Liver (tissue), 9 donors: ENCODE data around the gene ZNF814. TPM values are rescaled to one million over a fixed set of nuclear protein-coding genes. Genes with fewer than 3 reads are reported as not detected.
A peak's percentile ranks its signal among the peaks of the same experiment; 100 is the strongest.
"Not testable (repeated sequence)": the region's sequence is repeated elsewhere in the genome, so short reads cannot be mapped to it uniquely, and the experiment has no call there.

ENCODE experiments used
- DNase-seq: peaks from one replicate; pipeline ENCODE4 v3.0.0-alpha.2; 2017; ENCODE audit warnings: low spot score
- H3K27ac ChIP-seq, 2 donors: one replicate each; pipeline ENCODE4 v1.7.0; 2013; ENCODE audit warnings: inconsistent platforms in 2 of 2, low read length in 2 of 2, control low read depth in 1 of 2, low read depth in 1 of 2, mild to moderate bottlenecking in 1 of 2
- H3K27me3 ChIP-seq, 4 donors: one replicate each; pipeline versions ENCODE4 v1.6.1 to v1.7.0; 2013; ENCODE audit warnings: low read length in 3 of 4, inconsistent platforms in 1 of 4, mild to moderate bottlenecking in 1 of 4, moderate library complexity in 1 of 4; ENCODE audit not compliant: control insufficient read depth in 4 of 4, insufficient read depth in 4 of 4
- H3K36me3 ChIP-seq, 4 donors: one replicate each; pipeline versions ENCODE4 v1.6.1 to v1.7.0; 2013; ENCODE audit warnings: low read length in 3 of 4, mild to moderate bottlenecking in 3 of 4, low read depth in 1 of 4, moderate library complexity in 1 of 4; ENCODE audit not compliant: control insufficient read depth in 4 of 4, insufficient read depth in 3 of 4
- H3K4me1 ChIP-seq, 4 donors: one replicate each; pipeline versions ENCODE4 v1.6.1 to v1.7.0; 2013; ENCODE audit warnings: low read length in 3 of 4, mild to moderate bottlenecking in 3 of 4, moderate library complexity in 1 of 4; ENCODE audit not compliant: control insufficient read depth in 4 of 4, insufficient read depth in 4 of 4
- H3K4me3 ChIP-seq, 3 donors: one replicate each; pipeline versions ENCODE4 v1.6.1 to v1.7.0; 2013; ENCODE audit warnings: low read length in 3 of 3, control low read depth in 1 of 3, low read depth in 1 of 3, mild to moderate bottlenecking in 1 of 3
- H3K9ac ChIP-seq, 2 donors: one replicate each; pipeline ENCODE4 v1.7.0; 2013; ENCODE audit warnings: low read length in 2 of 2, mild to moderate bottlenecking in 2 of 2, moderate library complexity in 2 of 2, control low read depth in 1 of 2, low read depth in 1 of 2
- H3K9me3 ChIP-seq, 4 donors: one replicate each; pipeline versions ENCODE4 v1.6.1 to v1.7.0; 2013; ENCODE audit warnings: low read length in 3 of 4; ENCODE audit not compliant: control insufficient read depth in 4 of 4
- EGR1 ChIP-seq, 2 donors: IDR thresholded peaks; 2 replicates each; pipeline ENCODE4 v1.6.1; 2016 to 2018; ENCODE audit warnings: antibody characterized with exemption in 2 of 2, low read depth in 2 of 2
- FOXA2 ChIP-seq: IDR thresholded peaks from 2 replicates; pipeline ENCODE4 v1.6.1; 2016; ENCODE audit warnings: antibody characterized with exemption
- GABPA ChIP-seq, 2 donors: IDR thresholded peaks in 1 of 2; conservative IDR thresholded peaks in 1 of 2; 2 replicates each; pipeline ENCODE4 v1.6.1; 2016; ENCODE audit warnings: antibody characterized with exemption in 2 of 2, mild to moderate bottlenecking in 1 of 2, moderate library complexity in 1 of 2
- HNF4A ChIP-seq, 2 donors: conservative IDR thresholded peaks; 2 replicates each; pipeline ENCODE4 v1.6.1; 2016; ENCODE audit warnings: antibody characterized with exemption in 2 of 2, mild to moderate bottlenecking in 2 of 2
- HNF4G ChIP-seq: IDR thresholded peaks from 2 replicates; pipeline ENCODE4 v1.6.1; 2016; ENCODE audit warnings: antibody characterized with exemption
- JUND ChIP-seq, 2 donors: IDR thresholded peaks; 2 replicates each; pipeline ENCODE4 v1.6.1; 2016; ENCODE audit warnings: antibody characterized with exemption in 2 of 2
- NR2F2 ChIP-seq: IDR thresholded peaks from 2 replicates; pipeline ENCODE4 v1.6.1; 2016; ENCODE audit warnings: antibody characterized with exemption
- RXRA ChIP-seq, 2 donors: IDR thresholded peaks; 2 replicates each; pipeline ENCODE4 v1.6.1; 2017 to 2018; ENCODE audit warnings: antibody characterized with exemption in 2 of 2, mild to moderate bottlenecking in 1 of 2
- SP1 ChIP-seq: IDR thresholded peaks from 2 replicates; pipeline ENCODE4 v1.6.1; 2018; ENCODE audit warnings: antibody characterized with exemption, mild to moderate bottlenecking
- YY1 ChIP-seq: IDR thresholded peaks from 2 replicates; pipeline ENCODE4 v1.6.1; 2016; ENCODE audit warnings: antibody characterized with exemption, mild to moderate bottlenecking
- WGBS: extraction: QIAGEN DNeasy Blood & Tissue Kit; methylation state at CpG from one replicate; pipeline ENCODE4 v1.1.7; 2013; 5-methylcytosine and 5-hydroxymethylcytosine counted together
- polyA plus RNA-seq, 2 donors: library from polyadenylated mRNA; stranded (reverse) in 1 of 2; unstranded in 1 of 2; fragments of 200-250 nt in 1 of 2; fragments of >200 nt in 1 of 2; fragmentation: Nextera tagmentation in 1 of 2; extraction: Ambion mirVana in 1 of 2; gene quantifications; one replicate each; pipeline versions ENCODE4 v1.2.1 to v1.2.3, GENCODE V29; 2013 to 2015
- total RNA-seq, 2 donors: library from RNA; depleted of rRNA; stranded (reverse); fragments of >200 nt; gene quantifications; one replicate each; pipeline ENCODE4 v1.2.3, GENCODE V29; 2014
- TF ChIP-seq, protein P1 (sequence below): fragments of 150-350 bp; IDR thresholded peaks from 2 replicates; pipeline ENCODE4 v1.5.1; 2017; ENCODE audit warnings: improper control_type of control experiment, low read depth, low read length; ENCODE audit not compliant: missing input control
- TF ChIP-seq, protein P2 (sequence below): IDR thresholded peaks from 2 replicates; pipeline ENCODE4 v1.6.1; 2016; ENCODE audit warnings: antibody characterized with exemption, mild to moderate bottlenecking
- TF ChIP-seq, protein P3 (sequence below): IDR thresholded peaks from 2 replicates; pipeline ENCODE4 v1.6.1; 2016; ENCODE audit warnings: antibody characterized with exemption
- TF ChIP-seq, protein P4 (sequence below): IDR thresholded peaks from 2 replicates; pipeline ENCODE4 v1.6.1; 2016; ENCODE audit warnings: antibody characterized with exemption
- donor health status: healthy.
- donor health status: healthy.
- donor health status: healthy.
- donor health status: healthy.
- donor health status: healthy.

ZNF814 gene
- total and polyA plus RNA-seq, 4 donors, result 6.9 to 13.8 (median 8.2) TPM

DNA sequence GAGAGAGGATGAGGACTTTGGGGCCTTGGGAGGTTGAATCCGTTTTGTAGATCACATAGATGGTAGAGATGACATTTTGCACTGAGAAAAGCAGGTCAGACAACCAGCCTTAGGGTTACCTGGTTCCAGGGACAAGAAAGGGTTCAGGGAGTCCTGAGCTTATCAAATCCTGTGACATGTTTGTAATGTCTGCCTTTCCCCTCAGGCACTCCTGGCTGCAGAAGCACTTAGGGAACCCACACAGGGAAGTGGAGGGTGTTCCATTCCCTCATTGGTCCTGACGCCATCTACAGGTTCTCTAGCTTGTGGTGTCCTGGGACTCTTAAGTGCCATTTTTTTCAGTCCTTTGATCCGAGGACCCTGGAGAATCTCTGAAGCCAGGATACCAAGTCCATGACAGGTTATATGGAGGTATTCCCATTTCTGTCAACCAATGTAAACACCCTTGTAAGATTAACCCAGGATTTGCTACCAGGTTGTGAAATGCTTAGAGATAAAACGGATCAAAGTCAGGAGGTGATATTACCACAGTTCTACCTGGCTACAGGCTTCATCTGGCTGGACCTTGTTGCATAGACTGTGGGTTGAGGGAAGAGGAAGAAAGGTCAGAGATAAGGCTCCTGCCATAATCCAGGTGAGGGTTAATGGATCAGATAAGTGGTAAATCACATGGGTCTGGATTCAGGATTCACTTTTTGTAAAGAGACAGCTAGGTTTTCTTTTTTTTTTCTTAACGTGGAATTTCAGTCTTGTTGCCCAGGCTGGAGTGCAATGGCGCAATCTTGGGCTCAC is 36.8 kb downstream of the ZNF814 start:
- peaks cover 4 to 14% (median 10%) of the 10 kb centered on the region in 4 donors for H3K4me1 ChIP-seq
- not testable (repeated sequence) for H3K27ac ChIP-seq, H3K27me3 ChIP-seq, H3K9ac ChIP-seq, H3K9me3 ChIP-seq, DNase-seq, H3K4me3 ChIP-seq
- WGBS, result 65% methylated on average over 5 of the region's 6 CpGs
- H3K36me3 ChIP-seq, result peaks cover 1 to 11% (median 5%) of the 10 kb centered on the region in 4 donors
- TF ChIP-seq HNF4A (conservative IDR thresholded peaks at IDR 0.05), result peak in 1 of 2 donors; percentile 34

DNA sequence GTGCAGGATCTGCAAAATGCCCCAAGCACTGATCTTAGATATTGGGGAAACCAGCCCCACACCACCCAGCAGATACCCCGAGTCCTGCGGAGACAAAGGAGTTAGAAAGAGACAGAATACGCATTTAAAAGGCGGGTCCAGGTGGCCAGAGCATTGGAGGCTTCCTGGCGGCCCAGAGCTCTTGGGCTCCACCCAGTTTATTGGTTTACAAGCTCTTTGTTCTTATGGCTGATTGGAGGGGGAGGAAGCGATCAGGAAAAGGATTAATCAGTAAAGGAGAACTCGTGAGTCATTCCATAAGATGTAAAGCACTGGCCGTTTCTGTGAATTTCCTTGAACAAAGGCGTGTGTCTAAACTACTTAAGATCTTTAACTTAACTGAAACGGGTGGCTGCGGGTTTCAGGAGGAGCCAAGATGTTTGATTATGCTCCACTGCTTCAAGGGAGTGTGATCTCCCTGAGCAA is 38.3 kb downstream of the ZNF814 start:
- H3K9ac ChIP-seq, result peak overlapping the region in 1 of 2 donors; percentile 68
- 26% methylated on average over 11 of the region's 11 CpGs for WGBS
- TF ChIP-seq, protein P1, sequence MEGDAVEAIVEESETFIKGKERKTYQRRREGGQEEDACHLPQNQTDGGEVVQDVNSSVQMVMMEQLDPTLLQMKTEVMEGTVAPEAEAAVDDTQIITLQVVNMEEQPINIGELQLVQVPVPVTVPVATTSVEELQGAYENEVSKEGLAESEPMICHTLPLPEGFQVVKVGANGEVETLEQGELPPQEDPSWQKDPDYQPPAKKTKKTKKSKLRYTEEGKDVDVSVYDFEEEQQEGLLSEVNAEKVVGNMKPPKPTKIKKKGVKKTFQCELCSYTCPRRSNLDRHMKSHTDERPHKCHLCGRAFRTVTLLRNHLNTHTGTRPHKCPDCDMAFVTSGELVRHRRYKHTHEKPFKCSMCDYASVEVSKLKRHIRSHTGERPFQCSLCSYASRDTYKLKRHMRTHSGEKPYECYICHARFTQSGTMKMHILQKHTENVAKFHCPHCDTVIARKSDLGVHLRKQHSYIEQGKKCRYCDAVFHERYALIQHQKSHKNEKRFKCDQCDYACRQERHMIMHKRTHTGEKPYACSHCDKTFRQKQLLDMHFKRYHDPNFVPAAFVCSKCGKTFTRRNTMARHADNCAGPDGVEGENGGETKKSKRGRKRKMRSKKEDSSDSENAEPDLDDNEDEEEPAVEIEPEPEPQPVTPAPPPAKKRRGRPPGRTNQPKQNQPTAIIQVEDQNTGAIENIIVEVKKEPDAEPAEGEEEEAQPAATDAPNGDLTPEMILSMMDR, result no peak
- TF ChIP-seq HNF4G, result no peak
- no peak for TF ChIP-seq SP1
- no peak for TF ChIP-seq FOXA2
- TF ChIP-seq RXRA (IDR thresholded peaks at IDR 0.05), result no peak
- TF ChIP-seq NR2F2, result no peak
- TF ChIP-seq JUND (IDR thresholded peaks at IDR 0.05), result no peak
- TF ChIP-seq HNF4A (conservative IDR thresholded peaks at IDR 0.05), result no peak
- TF ChIP-seq, protein P2, sequence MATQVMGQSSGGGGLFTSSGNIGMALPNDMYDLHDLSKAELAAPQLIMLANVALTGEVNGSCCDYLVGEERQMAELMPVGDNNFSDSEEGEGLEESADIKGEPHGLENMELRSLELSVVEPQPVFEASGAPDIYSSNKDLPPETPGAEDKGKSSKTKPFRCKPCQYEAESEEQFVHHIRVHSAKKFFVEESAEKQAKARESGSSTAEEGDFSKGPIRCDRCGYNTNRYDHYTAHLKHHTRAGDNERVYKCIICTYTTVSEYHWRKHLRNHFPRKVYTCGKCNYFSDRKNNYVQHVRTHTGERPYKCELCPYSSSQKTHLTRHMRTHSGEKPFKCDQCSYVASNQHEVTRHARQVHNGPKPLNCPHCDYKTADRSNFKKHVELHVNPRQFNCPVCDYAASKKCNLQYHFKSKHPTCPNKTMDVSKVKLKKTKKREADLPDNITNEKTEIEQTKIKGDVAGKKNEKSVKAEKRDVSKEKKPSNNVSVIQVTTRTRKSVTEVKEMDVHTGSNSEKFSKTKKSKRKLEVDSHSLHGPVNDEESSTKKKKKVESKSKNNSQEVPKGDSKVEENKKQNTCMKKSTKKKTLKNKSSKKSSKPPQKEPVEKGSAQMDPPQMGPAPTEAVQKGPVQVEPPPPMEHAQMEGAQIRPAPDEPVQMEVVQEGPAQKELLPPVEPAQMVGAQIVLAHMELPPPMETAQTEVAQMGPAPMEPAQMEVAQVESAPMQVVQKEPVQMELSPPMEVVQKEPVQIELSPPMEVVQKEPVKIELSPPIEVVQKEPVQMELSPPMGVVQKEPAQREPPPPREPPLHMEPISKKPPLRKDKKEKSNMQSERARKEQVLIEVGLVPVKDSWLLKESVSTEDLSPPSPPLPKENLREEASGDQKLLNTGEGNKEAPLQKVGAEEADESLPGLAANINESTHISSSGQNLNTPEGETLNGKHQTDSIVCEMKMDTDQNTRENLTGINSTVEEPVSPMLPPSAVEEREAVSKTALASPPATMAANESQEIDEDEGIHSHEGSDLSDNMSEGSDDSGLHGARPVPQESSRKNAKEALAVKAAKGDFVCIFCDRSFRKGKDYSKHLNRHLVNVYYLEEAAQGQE, result no peak
- no peak for TF ChIP-seq EGR1 (IDR thresholded peaks at IDR 0.05; ENCODE audit: low read depth in 2 of 2)
- TF ChIP-seq, protein P3, sequence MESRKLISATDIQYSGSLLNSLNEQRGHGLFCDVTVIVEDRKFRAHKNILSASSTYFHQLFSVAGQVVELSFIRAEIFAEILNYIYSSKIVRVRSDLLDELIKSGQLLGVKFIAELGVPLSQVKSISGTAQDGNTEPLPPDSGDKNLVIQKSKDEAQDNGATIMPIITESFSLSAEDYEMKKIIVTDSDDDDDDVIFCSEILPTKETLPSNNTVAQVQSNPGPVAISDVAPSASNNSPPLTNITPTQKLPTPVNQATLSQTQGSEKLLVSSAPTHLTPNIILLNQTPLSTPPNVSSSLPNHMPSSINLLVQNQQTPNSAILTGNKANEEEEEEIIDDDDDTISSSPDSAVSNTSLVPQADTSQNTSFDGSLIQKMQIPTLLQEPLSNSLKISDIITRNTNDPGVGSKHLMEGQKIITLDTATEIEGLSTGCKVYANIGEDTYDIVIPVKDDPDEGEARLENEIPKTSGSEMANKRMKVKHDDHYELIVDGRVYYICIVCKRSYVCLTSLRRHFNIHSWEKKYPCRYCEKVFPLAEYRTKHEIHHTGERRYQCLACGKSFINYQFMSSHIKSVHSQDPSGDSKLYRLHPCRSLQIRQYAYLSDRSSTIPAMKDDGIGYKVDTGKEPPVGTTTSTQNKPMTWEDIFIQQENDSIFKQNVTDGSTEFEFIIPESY, result no peak
- no peak for TF ChIP-seq YY1
- TF ChIP-seq, protein P4, sequence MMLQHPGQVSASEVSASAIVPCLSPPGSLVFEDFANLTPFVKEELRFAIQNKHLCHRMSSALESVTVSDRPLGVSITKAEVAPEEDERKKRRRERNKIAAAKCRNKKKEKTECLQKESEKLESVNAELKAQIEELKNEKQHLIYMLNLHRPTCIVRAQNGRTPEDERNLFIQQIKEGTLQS, result no peak
- no peak for TF ChIP-seq GABPA (IDR thresholded peaks at IDR 0.05 in 1 of 2, conservative IDR thresholded peaks at IDR 0.05 in 1 of 2)
- H3K4me1 ChIP-seq, result peaks cover 4 to 14% (median 10%) of the 10 kb centered on the region in 4 donors
- H3K36me3 ChIP-seq, result peaks cover 0 to 9% (median under 1%) of the 10 kb centered on the region in 4 donors
- peak overlapping the region in 1 of 2 donors; percentile 69 for H3K27ac ChIP-seq
- peak overlapping the region; percentile 53 to 92 (median 89) for H3K4me3 ChIP-seq
- H3K27me3 ChIP-seq, result no peaks in the 10 kb centered on the region
- no peak for DNase-seq
- H3K9me3 ChIP-seq, result peaks cover 0 to 2% (median 0%) of the 10 kb centered on the region in 4 donors
